Measurements from ENCODE around the gene PHC2.

GRCh38 chr1:33477451-33477850, 46.6 kb upstream of the PHC2 start:
- no peak for TF ChIP-seq CTCF (conservative IDR thresholded peaks at IDR 0.05; ENCODE audit: low read length)
- TF ChIP-seq EZH2phosphoT487 (IDR thresholded peaks at IDR 0.05; ENCODE audit: borderline replicate concordance), result no peak
